CD4-positive, alpha-beta T cell treated with Interleukin-4 for 1 hour (primary cell): ENCODE measurements around the gene AMER2.

Experiments used
- DNase-seq, 2 donors: peaks; one replicate each; pipeline ENCODE4 v3.0.0-alpha.2; 2020 to 2022

Gene AMER2, protein sequence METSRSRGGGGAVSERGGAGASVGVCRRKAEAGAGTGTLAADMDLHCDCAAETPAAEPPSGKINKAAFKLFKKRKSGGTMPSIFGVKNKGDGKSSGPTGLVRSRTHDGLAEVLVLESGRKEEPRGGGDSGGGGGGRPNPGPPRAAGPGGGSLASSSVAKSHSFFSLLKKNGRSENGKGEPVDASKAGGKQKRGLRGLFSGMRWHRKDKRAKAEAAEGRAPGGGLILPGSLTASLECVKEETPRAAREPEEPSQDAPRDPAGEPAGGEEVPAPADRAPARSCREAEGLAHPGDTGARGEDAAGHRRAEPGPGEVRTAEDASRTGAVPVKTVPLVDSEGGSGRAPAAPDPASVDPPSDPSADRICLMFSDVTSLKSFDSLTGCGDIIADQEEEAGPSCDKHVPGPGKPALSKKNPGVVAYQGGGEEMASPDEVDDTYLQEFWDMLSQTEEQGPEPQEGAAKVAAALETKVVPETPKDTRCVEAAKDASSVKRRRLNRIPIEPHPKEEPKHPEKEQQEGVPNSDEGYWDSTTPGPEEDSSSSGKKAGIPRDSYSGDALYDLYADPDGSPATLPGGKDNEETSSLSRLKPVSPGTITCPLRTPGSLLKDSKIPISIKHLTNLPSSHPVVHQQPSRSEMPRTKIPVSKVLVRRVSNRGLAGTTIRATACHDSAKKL

DNA sequence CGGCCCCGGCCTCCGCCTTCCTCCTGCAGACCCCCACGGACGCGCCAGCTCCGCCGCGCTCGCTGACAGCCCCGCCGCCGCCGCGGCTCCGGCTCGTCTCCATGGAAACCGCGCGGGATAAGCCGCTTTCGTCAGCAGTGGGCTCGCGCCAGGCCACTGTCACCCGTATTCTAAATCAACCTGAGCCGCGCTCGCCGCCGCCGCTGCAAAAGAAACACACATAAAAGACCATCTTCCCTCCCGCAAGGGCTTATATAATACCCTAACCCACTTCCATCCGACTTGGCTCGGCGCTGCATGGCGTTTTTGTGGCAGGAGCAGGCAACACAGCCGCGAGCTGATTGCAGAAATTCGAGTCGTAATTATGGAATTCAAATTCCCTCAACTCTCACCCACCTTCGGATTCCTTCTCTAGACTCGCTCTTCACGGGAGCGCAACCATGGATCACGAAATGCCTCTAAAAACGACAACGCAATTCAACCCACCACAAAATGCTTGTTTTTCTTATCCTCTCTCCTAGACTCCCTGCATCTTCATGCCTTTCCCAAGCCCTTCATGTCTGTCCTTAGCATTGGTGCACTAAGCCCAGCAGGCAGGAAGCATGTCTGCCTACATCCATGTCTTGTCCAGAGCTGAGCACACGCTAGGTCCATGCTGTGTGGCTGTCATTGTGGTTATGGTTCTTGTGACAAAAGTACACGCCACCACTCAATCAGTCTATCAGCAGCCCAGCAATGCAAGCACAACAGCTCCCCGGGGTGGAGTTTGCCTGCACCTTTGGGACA lies at the start of gene AMER2:
AMER2 (minus strand) TSS at position 772 of the 786 bp plus-strand sequence; CDS start at position 103, 669 bp downstream.
- no peak for DNase-seq

DNA sequence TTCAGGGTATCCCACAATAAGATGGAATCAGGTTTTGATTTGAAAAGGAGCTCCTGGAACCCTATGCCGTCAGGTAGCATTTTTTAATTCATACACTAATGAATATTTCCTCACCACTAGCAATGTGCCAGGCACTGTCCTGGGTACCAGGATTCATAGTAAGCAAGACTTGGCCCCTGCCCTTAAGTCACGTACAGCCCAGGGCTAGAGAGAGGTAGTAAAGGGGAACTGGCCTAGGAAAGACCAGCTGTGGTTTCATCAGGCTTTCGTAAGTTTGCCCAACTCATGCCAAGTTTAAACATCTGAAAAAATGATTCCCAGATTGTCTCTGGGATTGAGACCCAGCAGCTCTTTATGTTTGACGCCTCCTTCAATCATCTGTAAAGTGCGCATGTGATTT lies 45.9 kb upstream of the AMER2 start:
- DNase-seq, result no peak

DNA sequence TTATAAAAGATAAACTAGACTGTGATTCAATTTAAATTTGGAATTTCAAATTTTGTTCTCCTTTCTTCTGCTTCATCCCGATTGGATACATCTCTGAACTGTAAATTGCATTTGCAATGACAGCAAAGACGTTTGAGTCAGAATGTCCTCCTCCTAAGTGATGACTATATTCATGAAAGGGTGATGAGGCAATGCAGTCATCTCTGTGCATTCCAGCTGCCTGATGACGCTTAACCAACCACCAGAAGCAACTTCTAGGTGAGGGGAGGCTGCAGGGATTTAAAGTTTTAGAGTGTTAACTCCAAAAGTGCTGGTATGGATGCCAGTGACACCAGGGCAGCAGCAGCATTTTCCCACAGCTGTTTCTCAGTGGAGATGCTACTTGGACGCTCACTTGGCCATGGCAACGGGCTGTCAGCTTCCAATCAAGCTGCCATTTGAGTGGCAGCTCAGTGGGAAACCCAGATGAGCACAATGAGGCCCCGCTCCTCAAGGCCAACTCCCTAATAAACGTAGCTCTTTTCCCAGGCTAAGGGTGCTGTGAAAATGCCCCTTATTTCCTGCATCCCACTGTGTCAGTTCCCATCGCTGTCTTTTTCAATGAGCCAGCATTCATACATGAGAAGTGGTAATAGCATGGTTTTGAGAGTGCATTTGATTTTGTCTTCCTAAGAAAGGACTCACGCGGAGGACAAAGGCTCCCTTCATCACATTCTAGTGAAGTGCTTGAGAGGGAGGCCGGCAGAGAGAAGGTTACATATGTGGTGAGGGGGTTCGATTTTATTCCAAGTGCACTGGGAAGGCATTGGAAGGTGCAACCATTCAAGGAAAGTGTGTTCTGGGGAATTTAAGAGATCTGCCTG lies 45.2 kb upstream of the AMER2 start:
- DNase-seq, result no peak

DNA sequence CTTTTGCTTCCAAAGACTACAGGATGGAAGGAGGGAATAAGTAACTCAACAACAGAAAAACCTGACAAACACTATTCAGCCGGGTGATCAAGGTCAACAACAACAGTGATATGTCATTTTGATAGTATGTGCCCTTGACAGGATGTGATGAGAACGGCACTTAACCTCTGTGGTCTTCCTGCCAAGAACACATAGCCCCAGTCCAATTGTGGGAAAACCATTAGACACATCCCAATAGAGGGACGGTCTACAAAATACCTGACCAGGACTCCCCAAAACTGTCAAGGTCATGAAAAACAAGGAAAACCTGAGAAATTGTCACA lies 43.1 kb upstream of the AMER2 start:
- no peak for DNase-seq

DNA sequence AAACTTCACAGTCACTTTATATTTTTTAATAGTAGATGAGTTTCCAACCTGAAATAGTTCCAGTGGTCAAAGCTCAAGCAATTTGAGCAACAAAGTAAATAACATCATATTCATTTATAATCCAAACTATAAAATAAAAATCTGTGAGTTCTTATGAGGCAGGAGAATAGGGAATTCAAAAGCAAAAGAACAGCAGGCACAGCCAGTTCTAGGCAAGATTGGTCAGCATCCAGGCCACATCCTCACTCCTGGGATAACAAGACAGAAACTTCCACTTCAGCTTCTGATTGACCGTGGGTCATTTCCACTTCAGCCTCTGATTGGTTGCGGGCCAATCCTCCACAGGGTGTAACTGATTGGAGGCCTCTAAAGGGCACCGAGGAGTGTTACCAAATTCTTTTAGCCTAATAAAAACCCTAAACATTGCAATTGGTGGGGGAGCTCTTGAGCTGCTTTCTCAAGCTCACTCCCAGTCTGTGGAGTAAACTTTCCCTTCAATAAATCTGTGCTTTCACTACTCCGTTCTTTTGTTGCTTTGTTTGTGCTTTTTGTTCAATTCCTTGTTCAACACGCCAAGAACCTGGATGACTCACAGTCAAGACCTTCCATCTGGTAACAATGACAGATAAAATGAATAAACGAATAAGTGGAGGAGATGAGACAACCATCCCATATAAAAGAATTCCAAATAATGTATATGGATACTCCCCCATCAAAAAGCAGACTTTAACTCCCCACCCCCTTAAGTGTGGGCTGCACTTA lies 42.6 kb upstream of the AMER2 start:
- no peak for DNase-seq

DNA sequence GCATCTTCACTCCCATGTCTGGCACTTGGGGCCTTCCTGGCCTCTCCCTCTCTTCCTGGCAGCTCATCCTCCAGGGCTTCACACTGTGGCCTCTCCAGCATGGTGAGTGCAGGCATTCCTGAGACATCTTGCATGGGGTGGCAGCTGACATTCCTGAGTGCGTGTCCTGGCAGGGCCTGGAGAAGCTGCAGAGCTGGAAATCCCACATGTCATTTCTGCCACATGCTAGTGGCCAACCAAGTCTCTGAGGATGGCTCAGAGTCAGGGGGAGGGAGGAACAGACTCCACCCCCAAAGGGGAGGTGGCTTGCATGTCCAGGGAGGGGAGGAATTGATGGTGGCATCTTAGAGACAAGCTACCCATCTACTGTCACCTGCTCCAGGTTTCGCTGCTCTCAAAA lies 41.6 kb upstream of the AMER2 start:
- DNase-seq, result no peak

DNA sequence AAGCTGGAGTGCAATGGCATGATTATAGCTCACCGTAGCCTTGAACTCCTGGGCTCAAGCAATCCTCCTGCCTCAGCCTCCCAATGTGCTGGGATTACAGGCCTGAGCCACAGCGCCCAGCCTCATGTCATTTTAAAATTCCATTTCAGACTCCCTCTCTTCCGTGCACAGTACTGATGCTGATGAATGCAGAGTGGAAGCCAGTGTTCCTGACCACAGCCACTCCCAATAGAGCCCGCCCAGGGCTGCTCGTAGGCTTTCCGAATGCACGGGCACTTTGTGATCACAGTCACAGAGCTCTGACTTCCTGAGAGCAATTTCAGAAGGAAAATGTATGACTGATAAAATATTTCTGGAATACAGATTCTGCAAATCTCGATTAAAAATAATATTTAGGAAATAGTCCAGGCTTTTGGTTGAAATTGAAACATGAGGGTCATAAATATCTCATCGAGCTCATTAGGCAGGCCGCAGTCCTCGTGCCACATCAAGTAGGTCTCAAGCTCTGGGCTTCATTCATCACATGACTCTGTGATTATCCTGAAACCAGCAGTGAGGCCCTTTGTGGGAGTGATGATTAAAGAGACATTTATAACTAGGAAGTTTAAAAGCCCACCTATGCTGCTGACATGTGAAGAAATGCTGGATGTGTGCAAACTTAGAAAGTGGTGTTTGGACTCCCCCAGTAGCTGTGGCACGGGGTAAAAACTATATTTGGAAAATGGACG lies 38.9 kb upstream of the AMER2 start:
- no peak for DNase-seq

DNA sequence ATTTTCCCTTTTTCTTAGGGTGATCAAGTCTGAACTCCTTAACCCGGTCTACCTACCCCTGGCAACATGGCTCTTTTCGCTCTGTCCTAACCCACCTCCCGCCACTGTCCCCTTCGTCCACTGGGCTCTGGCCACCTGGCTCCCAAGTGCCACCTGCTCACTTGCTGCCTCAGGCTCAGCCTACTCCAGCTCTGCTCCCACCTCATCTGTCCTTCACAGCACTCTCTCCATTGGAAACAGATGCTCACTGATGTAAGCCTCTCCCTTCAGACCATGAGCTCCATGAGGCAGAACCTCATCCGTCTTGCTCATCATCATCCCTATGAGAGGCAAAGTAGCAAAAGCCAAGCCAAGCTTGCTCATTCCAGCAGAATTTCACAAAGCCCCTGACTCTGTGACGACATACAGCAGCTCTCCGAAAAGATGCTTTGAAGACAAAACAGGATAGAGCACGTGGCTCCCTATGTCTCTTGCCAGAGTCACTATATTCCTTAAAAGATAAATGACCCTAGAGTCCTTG lies 35.3 kb upstream of the AMER2 start:
- DNase-seq, result no peak

DNA sequence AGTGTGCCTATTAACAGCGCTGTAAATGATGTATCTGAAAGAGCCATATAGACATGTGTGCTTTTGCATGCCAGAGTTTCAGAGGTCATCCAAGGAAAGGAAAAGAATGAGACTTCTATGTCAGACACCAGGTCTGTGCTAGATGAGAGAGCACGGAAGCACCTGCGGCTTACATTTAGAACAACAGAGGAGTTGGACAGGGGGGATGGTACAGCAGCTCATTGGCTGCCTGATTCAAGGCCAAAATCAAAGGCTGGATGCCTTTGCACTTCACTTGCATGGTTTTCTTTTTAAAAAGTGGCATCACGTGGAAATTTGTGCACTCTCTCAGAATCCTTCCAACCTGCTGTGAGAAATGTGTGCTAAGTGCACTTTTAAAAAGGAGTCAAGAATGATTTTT lies 32.8 kb upstream of the AMER2 start:
- no peak for DNase-seq

DNA sequence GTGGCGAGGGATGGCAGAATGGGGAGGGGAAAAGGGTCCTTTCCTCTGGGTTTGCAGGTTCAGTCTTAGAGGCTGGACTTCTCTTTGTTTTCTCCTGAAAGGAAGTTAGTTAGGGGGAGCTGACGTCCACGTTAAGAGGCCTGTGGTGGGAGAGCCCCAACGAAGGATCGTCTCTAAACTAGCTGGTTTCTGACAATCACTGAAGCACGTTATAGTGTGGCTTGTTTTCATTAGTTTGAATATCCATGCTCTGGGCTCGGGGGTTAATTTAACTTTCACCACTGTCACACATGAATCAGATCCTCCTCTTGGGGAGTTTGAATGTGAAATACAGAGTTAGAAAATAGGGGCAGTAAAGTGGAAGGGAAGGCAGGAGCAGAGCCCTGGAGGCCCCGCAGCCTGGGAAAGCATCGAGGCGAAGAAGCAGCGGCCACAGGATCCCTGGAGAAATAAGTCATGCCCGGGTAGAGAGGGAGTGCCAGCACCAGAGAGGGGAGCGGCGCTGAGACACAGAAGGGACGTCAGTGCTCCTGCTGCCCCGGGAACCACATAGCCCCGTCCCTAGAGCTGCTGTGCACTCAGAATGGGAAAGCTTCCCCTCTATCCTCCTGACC lies 31.1 kb upstream of the AMER2 start:
- no peak for DNase-seq

DNA sequence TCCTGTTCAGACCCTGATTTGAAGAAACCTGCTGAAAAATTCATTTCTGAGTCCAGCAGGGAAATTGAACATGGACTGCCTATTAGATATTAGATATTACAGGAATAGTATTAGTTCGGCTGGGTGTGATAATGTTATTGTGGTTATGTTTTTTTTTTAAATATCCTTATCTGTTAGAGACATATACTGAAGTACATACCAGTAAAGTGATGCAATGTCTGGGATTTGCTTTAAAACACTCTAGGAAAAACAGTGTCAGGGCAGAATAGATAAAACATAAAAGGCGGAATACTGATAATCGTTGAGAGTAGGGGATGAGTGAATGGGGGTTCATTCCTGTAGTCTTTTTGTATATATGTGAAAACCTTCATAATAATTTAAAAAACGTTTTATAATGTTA lies 28.7 kb upstream of the AMER2 start:
- DNase-seq, result no peak

DNA sequence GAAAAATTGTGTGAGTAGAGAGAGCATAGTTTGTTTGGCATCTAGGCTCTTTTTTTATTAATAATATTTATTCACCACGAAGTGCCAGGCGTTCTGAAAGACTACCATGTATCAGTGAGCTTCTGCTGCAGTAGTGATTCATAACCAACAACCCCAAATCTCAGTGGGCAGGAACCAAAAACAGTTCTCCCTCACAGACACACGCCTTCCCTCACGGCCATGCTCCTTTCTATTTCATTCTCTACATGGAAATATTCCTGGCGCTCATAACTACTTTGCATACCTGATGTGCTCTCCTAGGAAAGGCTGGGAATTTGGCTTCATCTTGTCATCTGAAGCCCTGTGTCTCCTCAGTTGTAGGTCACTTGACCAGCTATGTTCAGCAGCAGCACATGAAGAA lies 26.6 kb upstream of the AMER2 start:
- DNase-seq, result no peak

DNA sequence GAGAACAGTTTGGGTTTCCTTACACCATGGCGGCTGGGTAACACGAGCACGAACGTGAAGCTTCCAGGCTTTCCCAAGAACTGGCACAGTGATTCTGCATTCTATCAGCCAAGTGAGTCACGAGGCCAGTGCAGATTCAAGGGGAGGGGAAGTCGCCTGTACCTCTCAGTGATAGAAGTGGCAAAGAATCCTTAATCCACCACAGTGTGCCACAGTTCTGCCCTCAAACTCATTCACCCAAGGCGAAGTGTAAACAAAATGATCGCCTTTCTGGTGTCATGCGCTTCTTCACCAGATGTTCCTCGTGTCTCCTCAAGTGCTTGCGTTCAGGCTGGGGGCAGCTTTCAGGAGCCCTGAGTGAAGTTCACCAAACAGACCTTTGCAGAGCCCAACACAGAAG lies 24.9 kb upstream of the AMER2 start:
- DNase-seq, result no peak

DNA sequence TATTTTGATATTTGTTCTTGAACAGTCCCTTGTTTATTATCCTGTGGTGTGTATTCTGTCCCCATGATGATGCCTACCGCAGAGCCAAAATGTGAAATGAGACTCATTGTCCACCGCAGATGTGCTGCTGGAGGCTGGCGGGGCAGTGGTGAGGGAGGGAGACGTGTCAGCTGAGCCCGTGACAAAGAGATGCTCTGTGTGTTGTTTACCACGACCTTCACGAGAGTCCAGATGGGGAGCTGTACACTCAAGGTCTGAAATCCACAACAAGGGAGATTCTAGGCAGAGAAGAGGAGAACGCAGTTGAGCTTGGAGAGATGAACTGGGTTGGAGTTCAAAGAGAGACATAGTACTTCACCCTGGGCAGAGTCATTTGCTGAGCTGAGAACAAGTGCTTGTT lies 20.8 kb upstream of the AMER2 start:
- no peak for DNase-seq

DNA sequence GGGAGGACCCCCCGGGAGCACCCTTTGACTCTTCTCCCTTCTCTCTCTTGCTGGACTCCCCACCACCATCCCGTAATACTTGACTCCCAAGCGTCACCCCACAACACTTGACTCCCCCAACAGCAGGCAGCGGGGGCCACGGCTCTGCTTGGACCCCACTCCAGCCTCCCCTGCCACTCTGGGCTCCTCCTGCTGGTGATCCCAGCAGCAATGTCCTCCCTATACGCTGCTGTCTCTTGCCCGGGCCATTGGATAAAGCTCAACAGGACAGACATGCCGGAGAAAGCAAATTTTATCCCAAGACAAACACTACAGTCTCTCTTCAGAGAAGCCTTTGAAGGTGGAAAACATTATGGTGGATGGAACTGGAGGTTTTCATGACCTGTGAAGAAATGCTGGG lies 20.4 kb upstream of the AMER2 start:
- DNase-seq, result no peak

DNA sequence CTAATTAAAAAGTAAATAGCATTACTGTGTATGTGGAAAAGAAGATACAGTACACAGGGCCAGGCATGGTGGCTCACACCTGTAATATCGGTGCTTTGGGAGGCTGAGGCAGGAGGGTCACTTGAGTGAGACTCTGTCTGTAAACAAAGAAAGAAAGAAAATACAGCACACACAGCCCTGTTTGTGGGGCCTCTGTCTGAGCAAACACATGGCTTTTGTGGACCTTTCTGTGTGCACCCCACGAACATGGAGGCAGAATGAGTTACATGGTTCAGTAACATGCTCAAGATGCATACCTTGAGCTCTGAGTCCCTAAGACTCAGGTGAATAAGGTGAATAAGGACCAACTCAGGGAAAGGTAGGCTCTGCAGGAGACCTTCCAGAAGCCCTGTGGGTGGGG lies 20.0 kb upstream of the AMER2 start:
- no peak for DNase-seq

DNA sequence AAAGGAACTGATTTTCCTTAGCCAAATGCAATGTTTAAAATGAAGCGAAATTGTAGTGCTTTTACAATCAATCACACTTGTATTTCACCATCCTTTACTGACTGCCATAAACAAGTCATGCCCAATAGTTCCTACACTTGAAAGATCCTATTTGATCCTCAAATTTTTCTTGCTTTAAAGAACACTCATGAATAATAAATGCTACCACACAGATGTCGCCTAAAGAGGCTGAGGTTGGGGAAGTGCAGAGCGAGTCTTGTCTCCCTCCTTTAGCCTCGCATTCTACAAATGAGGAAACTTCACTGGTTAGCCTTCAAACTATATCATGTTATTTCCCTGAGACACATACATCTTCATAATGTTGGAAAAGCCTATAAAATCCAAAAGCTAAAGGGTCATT lies 18.7 kb upstream of the AMER2 start:
- no peak for DNase-seq

DNA sequence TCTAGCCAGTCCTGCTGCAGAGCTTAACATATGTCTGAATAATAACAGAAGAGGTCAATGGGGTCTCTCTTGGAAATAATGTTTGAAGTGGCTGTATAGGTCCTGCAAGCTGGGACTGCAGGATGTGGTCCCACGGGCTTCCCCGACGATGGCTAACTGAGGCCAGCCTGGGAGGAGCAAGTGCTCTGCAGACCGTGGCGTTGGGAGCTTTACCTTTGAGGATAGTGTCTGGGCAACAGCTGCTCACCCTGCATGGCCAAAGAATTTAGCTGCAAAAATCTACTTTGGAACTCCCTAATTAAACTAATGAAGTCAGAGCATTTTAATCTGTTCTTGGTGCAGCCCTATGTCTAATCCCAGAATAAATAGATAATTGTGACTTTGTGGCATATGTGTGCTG lies 18.2 kb upstream of the AMER2 start:
- DNase-seq, result no peak

DNA sequence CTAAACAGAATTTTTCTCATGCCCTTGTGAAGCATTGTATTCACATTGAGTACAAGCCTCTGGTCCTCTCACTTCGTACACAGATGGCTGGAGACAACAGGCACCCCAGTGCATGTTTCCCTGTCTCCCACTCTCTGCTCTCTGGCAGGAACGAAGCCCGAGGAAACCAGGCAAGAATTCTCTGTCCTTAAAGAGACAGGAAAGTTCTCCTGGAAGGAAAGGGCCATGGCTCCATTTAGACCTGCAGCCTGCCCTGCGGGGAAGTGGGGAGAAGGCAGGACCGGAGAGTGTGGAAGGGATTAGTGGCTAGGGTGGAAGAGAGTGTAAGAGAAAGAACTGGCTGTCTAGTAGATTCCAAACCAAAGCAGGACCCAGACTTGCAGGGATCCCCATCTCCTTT lies 15.5 kb upstream of the AMER2 start:
- DNase-seq, result no peak

DNA sequence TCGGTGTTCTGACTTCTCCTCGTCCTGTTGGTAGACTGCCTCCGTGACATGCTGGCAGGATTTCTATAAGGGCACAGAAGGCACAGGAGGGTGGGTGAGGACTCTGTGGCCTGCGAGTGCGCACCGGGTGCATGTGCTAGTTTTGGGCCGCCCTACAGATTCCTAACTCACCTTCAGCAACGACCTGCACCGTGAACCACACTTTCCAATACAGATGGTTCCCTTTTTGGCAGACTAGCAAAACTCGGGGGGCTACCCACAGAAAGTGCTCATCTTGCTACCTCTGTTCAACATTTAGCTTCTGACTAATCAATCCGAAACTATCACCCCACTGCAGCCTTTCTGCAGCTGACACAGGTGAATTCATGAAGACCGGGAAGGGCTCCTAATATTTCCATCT lies 14.1 kb upstream of the AMER2 start:
- no peak for DNase-seq

DNA sequence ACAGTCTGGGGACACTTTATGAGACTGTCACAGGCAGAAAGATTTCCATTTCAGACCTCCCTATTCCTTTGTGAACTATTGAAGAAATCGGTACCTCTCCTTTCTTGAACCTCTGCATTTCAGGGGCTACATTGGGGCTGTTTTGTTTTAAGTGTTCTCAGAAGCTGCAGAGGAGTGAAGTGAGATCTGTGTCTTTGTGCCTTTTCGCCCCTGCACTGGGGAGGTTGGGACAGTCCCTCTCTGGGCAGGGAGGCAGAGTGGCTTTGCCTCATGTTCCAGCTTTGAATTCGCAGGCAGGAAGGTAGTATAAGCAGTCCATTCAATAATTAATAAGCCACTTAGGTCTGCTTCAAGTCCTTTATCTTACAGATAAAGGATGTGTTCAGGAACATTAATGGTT lies 9.5 kb upstream of the AMER2 start:
- DNase-seq, result no peak
